Breast epithelium (tissue), 4 donors: ENCODE data around the gene CDC42. TPM values are rescaled to one million over a fixed set of nuclear protein-coding genes. Genes with fewer than 3 reads are reported as not detected.

Experiments
- DNase-seq, 2 donors: peaks; one replicate each; pipeline ENCODE4 v3.0.0-alpha.2; 2019; ENCODE audit warnings: low spot score in 2 of 2
- H3K27ac ChIP-seq, 2 donors: fragments of 200-600 bp; sonication (generic) in 1 of 2; one replicate each; pipeline ENCODE4 v1.5.1; 2016 to 2019; ENCODE audit warnings: mild to moderate bottlenecking in 1 of 2
- H3K27me3 ChIP-seq, 2 donors: fragments of 200-600 bp; sonication (generic) in 1 of 2; one replicate each; pipeline versions ENCODE4 v1.5.1 to v1.6.0; 2017 to 2019; ENCODE audit warnings: control low read depth in 1 of 2, mild to moderate bottlenecking in 1 of 2
- H3K36me3 ChIP-seq: fragments of 200-600 bp; one replicate; pipeline ENCODE4 v1.5.1; 2019
- H3K4me1 ChIP-seq, 2 donors: fragments of 200-600 bp; sonication (generic); one replicate each; pipeline ENCODE4 v1.5.1; 2016 to 2019; ENCODE audit warnings: control low read depth in 1 of 2
- H3K4me3 ChIP-seq, 3 donors: fragments of 200-600 bp; sonication (generic); 1 replicate in 2 of 3; 2 replicates in 1 of 3; pipeline ENCODE4 v1.5.1; 2016 to 2019; ENCODE audit warnings: mild to moderate bottlenecking in 3 of 3, moderate library complexity in 2 of 3
- H3K9me3 ChIP-seq, 2 donors: fragments of 200-600 bp; sonication (generic) in 1 of 2; one replicate each; pipeline ENCODE4 v1.5.1; 2016 to 2019; ENCODE audit warnings: control low read depth in 1 of 2
- POLR2A ChIP-seq: fragments of 450-650 bp; IDR thresholded peaks from one replicate; pipeline ENCODE4 v1.6.1; 2016; ENCODE audit warnings: antibody characterized with exemption, mild to moderate bottlenecking, moderate library complexity
- POLR2AphosphoS5 ChIP-seq, 3 donors: sonication (generic); formaldehyde crosslinking; IDR thresholded peaks; one replicate each; pipeline ENCODE4 v1.6.1; 2017; ENCODE audit warnings: antibody characterized with exemption in 3 of 3
- intact Hi-C: fragments of 100-400 bp; cut with DNase I; formaldehyde crosslinking; loops from one replicate; pipeline ENCODE4 v1.15.1; 2023; ENCODE audit warnings: low total_unique reads
- total RNA-seq, 3 donors: library from RNA; depleted of rRNA; stranded (reverse); fragments of >200 nt; gene quantifications; one replicate each; pipeline ENCODE4 v1.1.0, GENCODE V29; 2016
- TF ChIP-seq, protein P1 (sequence below), 3 donors: fragments of 450-650 bp; IDR thresholded peaks; one replicate each; pipeline ENCODE4 v1.5.1; 2016 to 2017; ENCODE audit warnings: antibody characterized with exemption in 3 of 3, mild to moderate bottlenecking in 3 of 3, moderate library complexity in 3 of 3

CDC42 gene
- total RNA-seq, 3 donors from 2014 or later = 192 to 255 (median 213) TPM

DNA sequence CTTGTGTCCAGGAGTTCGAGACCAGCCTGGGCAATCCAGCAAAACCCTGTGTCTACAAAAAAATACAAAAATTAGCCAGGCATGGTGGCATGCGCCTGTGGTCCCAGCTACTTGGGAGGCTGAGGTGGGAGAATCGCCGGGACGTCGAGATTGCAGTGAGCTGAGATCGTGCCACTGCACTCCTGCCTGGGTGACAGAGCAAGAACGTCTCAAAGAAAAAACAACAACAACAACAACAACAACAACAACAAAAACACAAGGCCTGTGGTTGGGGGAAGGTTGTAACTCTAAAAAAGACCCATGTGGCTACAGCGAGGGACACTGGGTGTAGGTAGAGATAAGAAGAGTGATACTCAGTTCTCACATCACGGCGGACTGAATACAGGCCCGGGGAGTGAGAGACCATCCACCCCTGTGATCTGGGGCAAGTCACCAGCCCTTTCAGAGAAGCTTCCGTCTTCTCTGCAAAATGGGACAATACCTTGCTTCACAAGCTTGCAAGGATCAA, 848 bp upstream of the CDC42 start:
- Histone ChIP-seq H3K36me3 (no peaks in the 10 kb centered on the region), H3K27ac (no peak overlapping the region), H3K27me3 (no peaks in the 10 kb centered on the region), H3K4me3 (peak overlapping the region in 1 of 3 donors; percentile 98), H3K4me1 (peaks cover 0 to 8% of the 10 kb centered on the region in 2 donors), H3K9me3 (no peaks in the 10 kb centered on the region)
- TF ChIP-seq POLR2AphosphoS5 (IDR thresholded peaks at IDR 0.05) (no peak), POLR2A (no peak)
- TF ChIP-seq, protein P1, sequence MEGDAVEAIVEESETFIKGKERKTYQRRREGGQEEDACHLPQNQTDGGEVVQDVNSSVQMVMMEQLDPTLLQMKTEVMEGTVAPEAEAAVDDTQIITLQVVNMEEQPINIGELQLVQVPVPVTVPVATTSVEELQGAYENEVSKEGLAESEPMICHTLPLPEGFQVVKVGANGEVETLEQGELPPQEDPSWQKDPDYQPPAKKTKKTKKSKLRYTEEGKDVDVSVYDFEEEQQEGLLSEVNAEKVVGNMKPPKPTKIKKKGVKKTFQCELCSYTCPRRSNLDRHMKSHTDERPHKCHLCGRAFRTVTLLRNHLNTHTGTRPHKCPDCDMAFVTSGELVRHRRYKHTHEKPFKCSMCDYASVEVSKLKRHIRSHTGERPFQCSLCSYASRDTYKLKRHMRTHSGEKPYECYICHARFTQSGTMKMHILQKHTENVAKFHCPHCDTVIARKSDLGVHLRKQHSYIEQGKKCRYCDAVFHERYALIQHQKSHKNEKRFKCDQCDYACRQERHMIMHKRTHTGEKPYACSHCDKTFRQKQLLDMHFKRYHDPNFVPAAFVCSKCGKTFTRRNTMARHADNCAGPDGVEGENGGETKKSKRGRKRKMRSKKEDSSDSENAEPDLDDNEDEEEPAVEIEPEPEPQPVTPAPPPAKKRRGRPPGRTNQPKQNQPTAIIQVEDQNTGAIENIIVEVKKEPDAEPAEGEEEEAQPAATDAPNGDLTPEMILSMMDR (IDR thresholded peaks at IDR 0.05) = no peak
- no peak for DNase-seq
- intact Hi-C loops = no loop called here

DNA sequence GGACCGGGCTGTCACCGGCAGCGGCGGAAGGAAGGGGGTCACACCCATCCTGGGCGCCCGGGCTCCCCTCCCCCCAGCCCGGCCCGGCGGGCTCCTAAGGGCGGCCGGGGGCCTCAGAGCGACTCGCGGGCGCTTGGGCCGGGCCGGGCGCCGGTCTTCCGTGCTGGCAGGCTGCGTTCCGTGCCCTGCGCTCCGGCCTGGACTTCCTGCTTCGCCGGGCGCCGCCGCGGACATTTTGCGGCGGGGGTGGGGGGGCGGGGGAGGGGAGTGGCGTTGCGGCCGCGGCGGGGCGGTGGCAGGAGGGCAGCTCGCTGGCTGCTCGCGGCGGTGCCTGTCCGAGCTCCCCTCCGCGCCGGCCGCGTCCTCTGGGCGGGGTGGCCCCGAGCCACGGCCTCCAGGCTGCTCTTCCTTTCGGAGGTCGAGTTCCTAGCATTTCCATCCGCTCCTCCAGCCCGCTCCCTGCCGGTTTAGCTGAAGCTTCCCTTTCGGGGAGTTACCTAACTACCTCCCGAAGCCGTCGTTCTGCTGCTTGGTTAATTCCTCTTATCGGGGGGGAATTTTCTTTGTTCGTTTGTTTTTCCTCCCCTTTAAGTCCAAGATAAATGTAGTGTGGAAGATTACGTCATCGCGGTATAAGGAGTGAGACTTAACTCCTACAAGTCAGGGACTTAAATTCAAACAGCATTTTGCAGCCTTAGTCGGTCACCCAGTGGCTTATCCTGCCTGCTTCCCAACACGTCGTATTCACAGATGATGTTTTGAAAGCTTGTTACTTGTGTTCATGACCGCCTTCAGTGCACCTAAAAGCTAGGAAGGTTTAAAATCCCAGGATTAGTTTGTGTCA, 730 bp downstream of the CDC42 start:
- Histone ChIP-seq H3K27ac (peak overlapping the region; percentile 100), H3K36me3 (no peaks in the 10 kb centered on the region), H3K9me3 (no peaks in the 10 kb centered on the region), H3K4me3 (peak overlapping the region; percentile 95 to 98 (median 96)), H3K27me3 (no peaks in the 10 kb centered on the region), H3K4me1 (peaks cover 0 to 8% of the 10 kb centered on the region in 2 donors)
- no peak for TF ChIP-seq POLR2A
- peak; percentile 23 to 26 (median 24) for TF ChIP-seq POLR2AphosphoS5 (IDR thresholded peaks at IDR 0.05)
- TF ChIP-seq, protein P1 (IDR thresholded peaks at IDR 0.05) = no peak
- peak; percentile 53 to 63 for DNase-seq
- intact Hi-C loops = no loop called here

DNA sequence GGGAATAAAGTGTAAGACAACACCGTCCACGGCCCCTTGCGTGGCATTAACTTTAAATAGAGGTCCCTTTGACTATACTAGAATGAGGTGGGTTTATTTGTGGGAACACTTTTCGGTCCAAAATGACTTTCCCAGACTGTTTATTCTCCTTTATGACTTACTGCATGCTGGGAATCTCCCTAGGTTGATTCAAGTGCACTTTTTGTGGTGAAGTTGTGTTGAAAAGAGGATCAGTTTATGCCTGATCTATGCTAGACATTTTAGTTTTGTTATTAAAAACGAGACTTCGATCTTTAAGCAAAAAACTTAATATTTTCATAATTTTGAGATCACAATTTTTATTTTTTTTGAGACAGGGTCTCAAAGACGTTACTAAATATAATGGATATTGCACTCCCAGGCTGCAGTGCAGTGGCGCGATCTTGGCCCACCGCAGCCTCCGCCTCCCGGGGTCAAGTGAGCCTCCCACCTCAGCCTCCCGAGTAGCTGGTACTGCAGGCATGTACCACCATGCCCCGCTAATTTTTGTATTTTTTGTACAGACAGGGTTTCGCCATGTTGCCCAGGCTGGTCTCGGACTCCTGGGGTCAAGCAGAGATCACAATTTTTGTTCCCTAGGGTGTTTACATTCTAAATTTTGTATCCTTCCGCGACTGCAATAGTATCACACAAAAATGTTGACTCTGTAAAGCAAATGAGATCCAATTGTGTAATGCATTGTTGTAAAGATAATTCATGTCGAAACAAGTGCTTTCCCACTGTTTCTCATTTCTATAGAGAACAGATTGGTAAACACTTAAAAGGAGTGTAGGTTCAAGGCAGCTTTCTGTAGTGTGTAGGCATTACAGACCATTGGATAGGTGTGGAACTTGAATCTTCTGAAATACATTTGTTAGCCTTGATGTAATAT, 1.6 kb downstream of the CDC42 start:
- Histone ChIP-seq H3K4me3 (peak overlapping the region; percentile 95 to 98 (median 96)), H3K27me3 (no peaks in the 10 kb centered on the region), H3K36me3 (no peaks in the 10 kb centered on the region), H3K4me1 (peaks cover 0 to 8% of the 10 kb centered on the region in 2 donors), H3K27ac (peak overlapping the region; percentile 100), H3K9me3 (no peaks in the 10 kb centered on the region)
- intact Hi-C loops = no loop called here
- TF ChIP-seq POLR2A (no peak), POLR2AphosphoS5 (IDR thresholded peaks at IDR 0.05) (no peak)
- TF ChIP-seq, protein P1 (IDR thresholded peaks at IDR 0.05) = no peak
- no peak for DNase-seq

DNA sequence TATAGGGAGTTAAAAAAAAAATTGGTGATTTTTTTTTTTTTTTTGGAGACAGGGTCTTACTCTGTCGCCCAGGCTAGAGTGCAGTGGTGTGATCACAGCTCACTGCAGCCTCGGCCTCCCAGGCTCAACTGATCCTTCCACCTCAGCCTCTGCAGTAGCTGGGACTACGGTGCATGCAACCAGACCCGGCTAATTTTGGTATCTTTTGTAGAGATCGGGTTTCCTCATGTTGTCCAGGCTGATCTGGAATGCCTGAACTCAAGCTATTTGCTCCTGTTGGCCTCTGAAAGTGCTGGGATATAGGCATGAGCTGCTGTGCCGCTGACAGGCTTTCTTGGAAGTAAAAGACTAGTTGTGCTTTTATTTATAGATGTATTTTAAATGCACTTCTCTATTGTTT, 3.0 kb downstream of the CDC42 start:
- intact Hi-C loops = no loop called here
- no peaks in the 10 kb centered on the region for H3K36me3 ChIP-seq
- peaks cover 0 to 8% of the 10 kb centered on the region in 2 donors for H3K4me1 ChIP-seq

More for the DNA sequence above, 3.0 kb downstream of the CDC42 start:
- TF ChIP-seq POLR2A = no peak
- TF ChIP-seq, protein P1 (IDR thresholded peaks at IDR 0.05) = no peak
- TF ChIP-seq POLR2AphosphoS5 (IDR thresholded peaks at IDR 0.05) = no peak
- H3K27me3 ChIP-seq = no peaks in the 10 kb centered on the region
- DNase-seq = no peak
- peak overlapping the region in 1 of 3 donors; percentile 17 for H3K4me3 ChIP-seq
- H3K27ac ChIP-seq = peak overlapping the region in 1 of 2 donors; percentile 42
- no peaks in the 10 kb centered on the region for H3K9me3 ChIP-seq
